LNCaP clone FGC (cell line): Measurements from ENCODE around the gene CRYBA4.

Experiments
- DNase-seq: peaks from one replicate; pipeline ENCODE4 v3.0.0-alpha.2; 2011; ENCODE audit warnings: low read depth
- H3K4me3 ChIP-seq: 2 replicates; pipeline ENCODE4 v1.5.1; 2011; ENCODE audit warnings: mild to moderate bottlenecking, low read depth, low read length, control low read depth
- CTCF ChIP-seq: IDR thresholded peaks from 2 replicates; pipeline ENCODE4 v1.5.1; 2012; ENCODE audit warnings: mild to moderate bottlenecking; ENCODE audit not compliant: control insufficient read depth, insufficient read depth; ENCODE audit errors: extremely low read depth

The CRYBA4 gene

GRCh38 chr22:26587991-26588613 lies 33.7 kb upstream of the CRYBA4 start:
- DNase-seq: no peak
- H3K4me3 ChIP-seq: no peak overlapping the region
- TF ChIP-seq CTCF: no peak

DNA sequence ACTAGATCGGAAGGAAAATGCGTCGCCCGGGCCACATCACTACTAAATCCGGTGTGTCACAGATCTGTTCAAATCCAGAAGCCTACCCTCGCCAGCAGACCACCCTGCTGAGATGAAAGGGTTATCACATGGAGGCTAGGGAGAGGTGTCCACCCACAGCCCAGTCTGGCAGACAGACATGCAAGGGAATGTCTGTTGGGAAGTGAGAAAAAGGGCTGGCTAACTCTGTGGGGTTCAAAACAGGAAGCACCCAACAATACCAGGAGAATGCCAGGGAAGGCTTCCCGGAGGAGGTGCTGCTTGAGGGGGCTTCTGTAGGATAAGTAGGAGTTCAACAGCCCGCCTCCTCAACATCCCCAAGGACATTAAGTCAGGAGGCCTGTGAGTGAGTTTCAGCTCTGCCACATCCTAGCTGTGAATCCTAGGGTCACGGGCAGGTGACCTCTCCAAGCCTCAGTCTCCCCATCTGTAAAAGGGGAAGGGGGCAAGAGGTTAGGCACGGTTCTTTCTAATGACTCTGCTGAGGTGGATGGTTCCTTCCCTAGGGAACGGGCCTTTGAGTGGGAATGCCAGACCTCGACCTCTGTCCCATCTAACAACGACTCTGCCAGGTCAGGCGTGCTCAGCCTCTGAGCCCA lies 32.9 kb upstream of the CRYBA4 start:
- H3K4me3 ChIP-seq: peak overlapping the region; percentile 78
- DNase-seq: no peak
- no peak for TF ChIP-seq CTCF

DNA sequence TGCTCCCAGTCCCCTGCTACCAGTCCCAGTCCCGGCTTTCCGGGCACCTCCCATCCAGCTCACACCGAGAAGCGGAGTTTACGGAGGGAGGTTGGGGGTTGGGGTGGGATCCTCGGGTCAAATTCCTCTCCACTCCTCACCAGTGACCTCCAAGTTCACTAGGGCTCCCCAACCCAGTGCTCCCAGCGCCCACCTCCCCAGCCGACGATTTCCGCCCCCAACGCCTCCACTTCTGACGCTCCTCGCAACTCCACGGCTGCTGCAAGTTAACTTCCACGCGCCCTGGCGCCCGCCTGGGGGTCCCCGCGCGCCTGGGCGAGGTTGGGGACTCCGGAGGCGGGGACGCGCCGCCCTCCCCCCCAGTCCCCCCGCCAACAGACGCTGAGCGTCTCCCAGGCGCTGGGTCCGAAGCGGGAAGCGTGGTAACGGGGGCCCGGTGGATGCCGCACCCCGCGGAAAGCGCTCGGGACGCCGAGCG lies 32.4 kb upstream of the CRYBA4 start:
- peak overlapping the region; percentile 78 for H3K4me3 ChIP-seq
- no peak for DNase-seq
- TF ChIP-seq CTCF: no peak

DNA sequence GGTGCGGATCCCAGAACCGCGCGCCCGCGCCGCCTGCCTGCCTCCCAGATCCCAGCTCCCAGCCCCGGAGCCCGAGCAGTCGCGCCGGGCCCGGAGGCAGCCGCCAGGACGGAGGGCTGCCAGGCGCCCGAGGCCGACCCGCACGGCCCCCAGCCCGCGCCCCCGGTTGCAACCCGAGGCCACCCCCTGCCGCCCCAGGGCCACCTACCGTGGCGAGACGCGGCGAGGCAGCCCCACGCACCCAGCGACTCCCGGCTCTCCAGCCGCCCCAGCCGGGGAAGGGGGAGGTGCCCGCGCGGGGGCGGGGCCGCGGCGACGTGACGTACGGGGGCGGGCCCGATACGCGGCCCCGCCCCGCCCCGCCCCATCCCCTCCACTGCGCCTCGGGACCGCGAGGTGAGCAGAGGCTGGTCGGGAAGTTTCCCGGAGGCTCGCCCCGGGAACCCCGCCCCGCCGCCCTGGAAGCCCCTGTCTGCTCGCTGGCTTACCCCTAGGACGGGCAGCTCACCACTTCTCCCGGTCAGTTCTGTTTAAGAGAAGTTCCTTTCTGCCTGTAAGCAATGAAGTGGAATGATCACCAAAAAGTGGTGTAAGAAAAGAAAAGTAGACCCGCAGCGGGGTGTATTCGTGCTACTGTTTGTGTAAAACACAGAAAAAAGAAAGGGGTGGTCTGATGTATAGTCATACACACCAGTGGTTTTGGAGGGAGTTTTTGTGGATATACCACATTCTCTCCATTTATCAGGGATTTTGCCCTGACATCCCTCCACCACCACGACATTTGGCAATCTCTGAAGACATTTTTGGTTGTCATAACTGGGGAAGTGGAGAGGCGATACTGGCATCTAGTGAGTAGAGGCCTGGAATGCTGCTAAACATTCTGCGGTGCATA lies 31.7 kb upstream of the CRYBA4 start, which contains the start of gene TPST2:
Gene TPST2 (minus strand): TSS at position 288 of the 892 bp plus-strand sequence. CDS start 48,502 bp downstream, outside the sequence.
- no peak for TF ChIP-seq CTCF
- peak within 1 kb of the TSS; percentile 78 for H3K4me3 ChIP-seq
- no peak for DNase-seq

DNA sequence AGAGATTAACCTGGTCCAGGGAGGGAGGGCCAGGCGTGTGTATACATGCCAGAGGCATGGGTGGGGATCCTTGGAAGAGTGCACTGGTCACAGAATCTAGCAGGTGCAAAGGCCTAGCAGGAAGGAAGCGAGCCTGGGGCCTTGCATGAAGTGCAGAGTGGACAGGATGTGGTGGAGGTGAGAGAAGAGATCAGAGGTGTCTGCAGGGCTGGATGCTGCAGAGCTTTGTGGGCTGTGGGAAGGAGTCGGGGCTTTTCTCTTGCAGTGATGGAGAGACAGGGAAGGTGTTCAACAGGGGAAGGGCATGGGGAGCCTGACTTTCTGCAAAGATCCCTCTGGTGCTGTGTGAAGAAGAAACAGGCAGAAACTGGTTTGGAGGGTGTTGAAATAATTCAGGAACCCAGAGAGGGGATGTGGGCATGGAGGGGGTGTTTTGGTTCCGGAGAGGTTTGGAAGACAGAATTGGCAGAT lies 29.3 kb upstream of the CRYBA4 start:
- DNase-seq: no peak
- TF ChIP-seq CTCF: no peak
- no peak overlapping the region for H3K4me3 ChIP-seq

- no peak for DNase-seq
- H3K4me3 ChIP-seq: no peak overlapping the region
- no peak for TF ChIP-seq CTCF
These were observed 28.0 kb upstream of the CRYBA4 start for GRCh38 chr22:26593763-26594162.
